ENCODE data around the gene XG.

The XG gene

GRCh38 chrX:2717312-2717711 is 34.5 kb upstream of the XG start:
- no peak overlapping the region for H3K4me3 ChIP-seq (ENCODE audit: low read length)
- H3K79me2 ChIP-seq (ENCODE audit: control insufficient read depth, low read length): peaks cover 17% of the 10 kb centered on the region
- no peaks in the 10 kb centered on the region for H3K27me3 ChIP-seq (ENCODE audit: control insufficient read depth, low read length)
- H3K36me3 ChIP-seq (ENCODE audit: control insufficient read depth, low read length): peaks cover 62% of the 10 kb centered on the region
- no peaks in the 10 kb centered on the region; the same call in 1 of the 2 replicates for H3K9me2 ChIP-seq (replicated peaks; ENCODE audit: control insufficient read depth, low read length)
- no peak overlapping the region for H3K4me2 ChIP-seq (ENCODE audit: low read length)
- no peaks in the 10 kb centered on the region for H3F3A ChIP-seq (ENCODE audit: control insufficient read depth, insufficient read depth)
- H3K4me1 ChIP-seq (ENCODE audit: control insufficient read depth, low read length): peaks cover 13% of the 10 kb centered on the region
- no peaks in the 10 kb centered on the region for H3K9me3 ChIP-seq (ENCODE audit: control insufficient read depth, insufficient read depth, low read length)
- H4K20me1 ChIP-seq (ENCODE audit: control insufficient read depth, insufficient read depth, low read depth, low read length): no peaks in the 10 kb centered on the region; the same call in 1 of the 2 replicates
- TF ChIP-seq CTCF (IDR thresholded peaks at IDR 0.05; ENCODE audit: low read depth, low read length, poor library complexity, severe bottlenecking) (no peak), EZH2phosphoT487 (IDR thresholded peaks at IDR 0.05; ENCODE audit: borderline replicate concordance, low read length) (no peak)
- H3K27ac ChIP-seq (ENCODE audit: low read depth, low read length): no peak overlapping the region

GRCh38 chrX:2718821-2719220 is 33.0 kb upstream of the XG start:
- TF ChIP-seq CTCF (IDR thresholded peaks at IDR 0.05; ENCODE audit: low read depth, low read length, poor library complexity, severe bottlenecking) (no peak), EZH2phosphoT487 (IDR thresholded peaks at IDR 0.05; ENCODE audit: borderline replicate concordance, low read length) (no peak)
- Histone ChIP-seq H3K9me3 (ENCODE audit: control insufficient read depth, insufficient read depth, low read length) (no peaks in the 10 kb centered on the region), H3K27me3 (ENCODE audit: control insufficient read depth, low read length) (no peaks in the 10 kb centered on the region), H3K9me2 (replicated peaks; ENCODE audit: control insufficient read depth, low read length) (no peaks in the 10 kb centered on the region; the same call in 1 of the 2 replicates), H3K36me3 (ENCODE audit: control insufficient read depth, low read length) (peaks cover 70% of the 10 kb centered on the region), H3K27ac (ENCODE audit: low read depth, low read length) (no peak overlapping the region), H3K4me1 (ENCODE audit: control insufficient read depth, low read length) (no peaks in the 10 kb centered on the region), H3K4me2 (ENCODE audit: low read length) (no peak overlapping the region), H3K4me3 (ENCODE audit: low read length) (no peak overlapping the region), H3F3A (ENCODE audit: control insufficient read depth, insufficient read depth) (no peaks in the 10 kb centered on the region), H3K79me2 (ENCODE audit: control insufficient read depth, low read length) (peaks cover 4% of the 10 kb centered on the region; the same call in 1 of the 2 replicates), H4K20me1 (ENCODE audit: control insufficient read depth, insufficient read depth, low read depth, low read length) (no peaks in the 10 kb centered on the region)

DNA sequence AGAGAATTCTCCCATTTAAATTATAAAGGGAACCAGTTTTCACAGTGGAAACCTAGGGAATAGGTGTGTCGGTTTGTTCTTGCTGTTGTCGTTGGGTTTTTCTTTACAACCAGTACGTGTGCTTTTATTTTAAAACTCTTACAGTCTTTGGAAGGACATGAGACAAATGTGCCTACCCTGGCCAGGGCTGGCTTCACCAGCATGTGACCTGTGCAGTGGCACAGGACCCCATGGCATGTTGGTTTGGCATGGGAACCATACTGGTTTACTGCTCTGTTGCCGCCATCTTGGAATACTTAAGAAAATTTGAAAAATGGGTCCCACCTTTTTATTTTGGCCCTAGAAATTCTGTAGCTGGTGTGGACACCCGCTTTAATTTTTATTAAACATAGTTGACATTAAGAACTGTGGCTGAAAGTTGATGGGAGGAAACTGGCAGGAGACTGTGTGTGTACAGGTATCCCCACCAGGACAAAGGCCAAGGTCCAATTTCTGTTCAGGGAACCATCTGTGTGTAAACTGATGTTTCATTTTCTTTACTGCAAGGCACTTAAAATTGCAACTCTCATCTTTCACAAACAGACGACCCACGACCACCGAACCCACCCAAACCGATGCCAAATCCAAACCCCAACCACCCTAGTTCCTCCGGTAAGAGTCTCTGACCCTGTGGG is 31.9 kb upstream of the XG start:
- H3K4me2 ChIP-seq (ENCODE audit: low read length): no peak overlapping the region
- no peak for TF ChIP-seq CTCF (IDR thresholded peaks at IDR 0.05; ENCODE audit: low read depth, low read length, poor library complexity, severe bottlenecking)
- no peak for TF ChIP-seq EZH2phosphoT487 (IDR thresholded peaks at IDR 0.05; ENCODE audit: borderline replicate concordance, low read length)
- H3K4me1 ChIP-seq (ENCODE audit: control insufficient read depth, low read length): no peaks in the 10 kb centered on the region
- H3K4me3 ChIP-seq (ENCODE audit: low read length): no peak overlapping the region
- H3K27ac ChIP-seq (ENCODE audit: low read depth, low read length): no peak overlapping the region
- no peaks in the 10 kb centered on the region for H3K27me3 ChIP-seq (ENCODE audit: control insufficient read depth, low read length)
- H3K9me3 ChIP-seq (ENCODE audit: control insufficient read depth, insufficient read depth, low read length): no peaks in the 10 kb centered on the region
- H3K9me2 ChIP-seq (replicated peaks; ENCODE audit: control insufficient read depth, low read length): no peaks in the 10 kb centered on the region; the same call in 1 of the 2 replicates
- no peaks in the 10 kb centered on the region for H4K20me1 ChIP-seq (ENCODE audit: control insufficient read depth, insufficient read depth, low read depth, low read length)
- peaks cover 1% of the 10 kb centered on the region; the same call in 1 of the 2 replicates for H3K79me2 ChIP-seq (ENCODE audit: control insufficient read depth, low read length)
- H3K36me3 ChIP-seq (ENCODE audit: control insufficient read depth, low read length): peaks cover 68% of the 10 kb centered on the region
- no peaks in the 10 kb centered on the region for H3F3A ChIP-seq (ENCODE audit: control insufficient read depth, insufficient read depth)

Measured in DOHH2 (cell line).